Measurements from ENCODE around the gene JPT2. TPM values are rescaled to one million over a fixed set of nuclear protein-coding genes. Genes with fewer than 3 reads are reported as not detected.

The JPT2 gene
- total RNA-seq, 1 experiment from 2014 or later: 113 TPM

GRCh38 chr16:1640261-1640941, 37.7 kb upstream of the JPT2 start:
- ChIA-PET CTCF (no interaction called here), POLR2A (no interaction called here), RAD21 (ENCODE audit: low non-redundant PET in 1 of 2, low total read pairs in 2 of 2, uncharacterized antibody in 2 of 2, unreplicated experiment in 2 of 2) (no interaction called here)
- no peak for DNase-seq (ENCODE audit: low read depth, low spot score)
- Histone ChIP-seq H3K36me3 (ENCODE audit: control insufficient read depth in 1 of 2, insufficient read depth in 2 of 2, low read length in 2 of 2) (peaks cover 23 to 25% of the 10 kb centered on the region in 2 experiments), H4K20me1 (ENCODE audit: insufficient read depth) (no peaks in the 10 kb centered on the region), H3K4me1 (ENCODE audit: control insufficient read depth in 1 of 2, insufficient read depth in 2 of 2, low read length in 2 of 2) (peaks cover 0 to 2% of the 10 kb centered on the region in 2 experiments; a peak in 1 of 4 replicates), H3K27me3 (ENCODE audit: insufficient read depth, low read length) (no peaks in the 10 kb centered on the region), H3K9ac (ENCODE audit: low read length) (no peak overlapping the region), H3K4me2 (ENCODE audit: low read length) (no peak overlapping the region), H3K4me3 (replicated peaks in 1 of 2; ENCODE audit: low read depth in 1 of 2, low read length in 2 of 2) (no peak overlapping the region), H2AFZ (ENCODE audit: low read depth, low read length, poor library complexity, severe bottlenecking) (no peak overlapping the region), H3K9me3 (ENCODE audit: control insufficient read depth in 1 of 2, insufficient read depth in 1 of 2, low read depth in 1 of 2, low read length in 2 of 2) (no peaks in the 10 kb centered on the region), H3K27ac (ENCODE audit: low read depth, low read length) (no peak overlapping the region), H3K9me2 (ENCODE audit: insufficient read depth) (no peaks in the 10 kb centered on the region), H3K79me2 (ENCODE audit: insufficient read depth, low read length) (peaks cover 8% of the 10 kb centered on the region; the same call in 1 of the 2 replicates)
- no peak for ATAC-seq
- intact Hi-C loops (cut with micrococcal nuclease): no loop called here
- TF ChIP-seq CTCF (IDR thresholded peaks at IDR 0.05 in 2 of 3, conservative IDR thresholded peaks at IDR 0.05 in 1 of 3; ENCODE audit: borderline replicate concordance in 1 of 3, insufficient read depth in 1 of 3, low read depth in 2 of 3, low read length in 2 of 3) (no peak), FOSL1 (IDR thresholded peaks at IDR 0.05; ENCODE audit: low read depth) (no peak), ELF1 (IDR thresholded peaks at IDR 0.05; ENCODE audit: borderline replicate concordance, low read depth) (no peak), REST (IDR thresholded peaks at IDR 0.05; ENCODE audit: low read depth) (no peak), YY1 (IDR thresholded peaks at IDR 0.05; ENCODE audit: extremely low read depth, insufficient replicate concordance, low read depth, low read length) (no peak), CEBPB (IDR thresholded peaks at IDR 0.05; ENCODE audit: low read depth) (no peak), JUND (IDR thresholded peaks at IDR 0.05) (no peak), TCF7L2 (IDR thresholded peaks at IDR 0.05; ENCODE audit: borderline replicate concordance, extremely low read depth, insufficient read depth, insufficient read length) (no peak)
- no TSS peak for BruUV-seq (replicated peaks)

Measured in HCT116 (cell line).